ENCODE measurements around the gene ALPP.

DNA sequence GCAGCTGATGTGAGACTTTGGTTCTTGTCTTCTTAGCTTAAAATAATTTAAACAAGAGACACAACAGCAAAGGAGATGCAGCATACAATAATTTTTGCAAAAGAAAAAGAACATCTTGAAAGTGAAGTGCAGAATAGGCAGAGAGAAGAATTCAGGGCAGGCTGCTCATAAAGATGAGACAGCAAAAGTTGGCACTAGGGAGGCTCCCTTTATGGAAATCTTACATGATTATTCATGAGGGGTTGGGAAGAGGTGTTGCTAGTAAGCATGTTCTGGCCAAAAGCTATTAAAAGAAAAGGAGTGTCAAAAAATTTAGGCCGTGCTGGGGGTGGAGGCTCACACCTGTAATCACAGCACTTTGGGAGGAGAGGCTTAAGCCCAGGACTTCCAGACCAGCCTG lies 4.2 kb upstream of the ALPP start:
- TF ChIP-seq, protein P1, sequence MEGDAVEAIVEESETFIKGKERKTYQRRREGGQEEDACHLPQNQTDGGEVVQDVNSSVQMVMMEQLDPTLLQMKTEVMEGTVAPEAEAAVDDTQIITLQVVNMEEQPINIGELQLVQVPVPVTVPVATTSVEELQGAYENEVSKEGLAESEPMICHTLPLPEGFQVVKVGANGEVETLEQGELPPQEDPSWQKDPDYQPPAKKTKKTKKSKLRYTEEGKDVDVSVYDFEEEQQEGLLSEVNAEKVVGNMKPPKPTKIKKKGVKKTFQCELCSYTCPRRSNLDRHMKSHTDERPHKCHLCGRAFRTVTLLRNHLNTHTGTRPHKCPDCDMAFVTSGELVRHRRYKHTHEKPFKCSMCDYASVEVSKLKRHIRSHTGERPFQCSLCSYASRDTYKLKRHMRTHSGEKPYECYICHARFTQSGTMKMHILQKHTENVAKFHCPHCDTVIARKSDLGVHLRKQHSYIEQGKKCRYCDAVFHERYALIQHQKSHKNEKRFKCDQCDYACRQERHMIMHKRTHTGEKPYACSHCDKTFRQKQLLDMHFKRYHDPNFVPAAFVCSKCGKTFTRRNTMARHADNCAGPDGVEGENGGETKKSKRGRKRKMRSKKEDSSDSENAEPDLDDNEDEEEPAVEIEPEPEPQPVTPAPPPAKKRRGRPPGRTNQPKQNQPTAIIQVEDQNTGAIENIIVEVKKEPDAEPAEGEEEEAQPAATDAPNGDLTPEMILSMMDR (conservative IDR thresholded peaks at IDR 0.05; ENCODE audit: low read length), result no peak
- TF ChIP-seq EZH2phosphoT487 (IDR thresholded peaks at IDR 0.05; ENCODE audit: borderline replicate concordance, low read depth, low read length), result no peak
